C4-2B (cell line): ENCODE data around the gene NACC2.

Source experiments
- H3K27ac ChIP-seq: fragments of 450-650 bp; 2 replicates; pipeline ENCODE4 v1.5.1; 2017
- CTCF ChIP-seq: fragments of 450-650 bp; conservative IDR thresholded peaks from 2 replicates; pipeline ENCODE4 v1.5.1; 2017; ENCODE audit warnings: mild to moderate bottlenecking
- ZFX ChIP-seq: fragments of 450-650 bp; IDR thresholded peaks from 2 replicates; pipeline ENCODE4 v1.6.1; 2017

Gene NACC2

GRCh38 chr9:136047076-136047774, 47.9 kb downstream of the NACC2 start:
- TF ChIP-seq CTCF = no peak
- no peak for TF ChIP-seq ZFX
- no peak overlapping the region for H3K27ac ChIP-seq

DNA sequence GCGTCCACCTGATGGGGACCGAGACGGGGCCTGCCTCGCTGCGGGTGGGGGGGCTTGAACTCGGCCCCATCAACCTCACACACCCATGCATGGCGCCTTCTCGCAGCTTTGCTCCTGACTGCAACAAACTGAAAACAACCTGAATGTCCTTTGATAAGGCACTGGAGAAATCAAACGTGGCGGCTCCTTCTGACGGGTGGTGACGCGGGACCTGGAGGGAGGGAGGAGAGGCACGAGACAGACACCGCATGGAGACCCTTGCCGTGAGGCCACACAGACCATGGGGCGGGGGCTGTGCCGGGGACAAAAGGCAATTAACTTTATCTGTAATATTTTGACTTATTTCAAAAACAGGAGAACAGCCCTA, 48.6 kb downstream of the NACC2 start:
- TF ChIP-seq ZFX (no peak), CTCF (no peak)
- no peak overlapping the region for H3K27ac ChIP-seq

GRCh38 chr9:136045595-136046553, 49.2 kb downstream of the NACC2 start:
- TF ChIP-seq ZFX = no peak
- no peak for TF ChIP-seq CTCF
- no peak overlapping the region for H3K27ac ChIP-seq

GRCh38 chr9:136044971-136045594, 50.0 kb downstream of the NACC2 start:
- H3K27ac ChIP-seq = no peak overlapping the region
- TF ChIP-seq ZFX = no peak
- TF ChIP-seq CTCF = no peak

DNA sequence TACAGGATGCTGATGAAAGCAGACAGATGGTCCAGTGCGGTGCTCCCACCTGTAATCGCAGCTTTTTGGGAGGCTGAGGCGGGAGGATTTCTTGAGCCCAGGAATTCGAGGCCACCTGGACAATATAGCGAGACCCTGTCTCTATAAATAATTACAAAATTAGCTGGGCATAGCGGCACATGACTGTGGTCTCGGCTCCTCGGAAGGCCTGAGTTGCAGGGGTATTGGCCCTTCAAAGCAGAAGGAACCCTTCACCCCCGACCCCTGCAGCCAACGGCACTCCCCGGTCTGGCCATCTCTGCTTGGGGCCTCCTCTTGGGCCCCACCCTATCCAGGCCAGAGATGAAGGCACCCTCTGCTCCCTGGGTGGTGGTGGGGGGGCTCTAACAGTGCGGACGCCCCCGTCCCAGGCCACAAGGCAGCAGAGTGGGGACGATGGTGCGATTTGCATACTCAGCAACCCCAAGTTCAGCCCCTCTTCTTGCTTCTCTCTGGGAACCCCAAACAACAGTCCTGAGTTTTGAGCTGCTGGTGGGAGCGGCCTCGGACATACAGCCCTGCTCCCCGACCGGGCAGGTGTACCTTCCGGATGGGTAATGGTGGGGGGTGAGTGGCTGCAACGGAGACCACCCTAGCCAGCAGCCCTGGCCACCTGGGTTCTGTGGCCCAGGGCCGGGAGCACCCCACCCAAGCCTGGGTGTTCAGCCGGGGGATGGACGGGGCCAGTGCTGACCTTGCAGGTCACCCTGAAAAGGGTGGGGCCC, 50.7 kb downstream of the NACC2 start:
- H3K27ac ChIP-seq = no peak overlapping the region
- TF ChIP-seq CTCF (no peak), ZFX (no peak)

DNA sequence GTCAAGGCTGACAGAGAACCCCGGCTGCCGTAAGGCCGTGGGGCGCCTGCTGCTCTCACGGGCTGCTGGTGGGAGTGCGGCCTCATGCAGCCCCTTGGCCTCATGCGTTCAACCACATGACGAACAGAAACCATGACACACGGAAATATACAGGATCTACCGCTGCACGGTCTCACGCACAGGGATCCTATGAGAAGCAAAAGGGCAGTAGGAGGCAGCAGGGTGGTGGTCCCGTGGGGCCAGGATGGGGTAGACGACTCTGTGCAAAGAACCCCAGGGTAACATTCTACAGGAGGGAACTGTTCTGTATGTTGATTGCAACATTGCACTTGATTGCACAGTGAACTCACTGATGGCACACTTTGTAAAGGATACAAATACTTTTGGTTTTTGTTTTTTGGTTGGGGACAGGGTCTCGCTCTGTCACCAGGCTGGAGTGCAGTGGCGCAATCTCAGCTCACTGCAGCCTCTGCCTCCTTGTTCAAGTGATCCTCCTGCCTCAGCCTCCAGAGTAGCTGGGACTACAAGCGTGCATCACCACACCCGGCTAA, 51.6 kb downstream of the NACC2 start:
- TF ChIP-seq ZFX = no peak
- TF ChIP-seq CTCF = no peak
- no peak overlapping the region for H3K27ac ChIP-seq
